NCI-H226 (cell line): ENCODE data around the gene SDC3.

Experiments used
- DNase-seq: peaks from one replicate; pipeline ENCODE4 v3.0.0-alpha.2; 2015

SDC3 gene

DNA sequence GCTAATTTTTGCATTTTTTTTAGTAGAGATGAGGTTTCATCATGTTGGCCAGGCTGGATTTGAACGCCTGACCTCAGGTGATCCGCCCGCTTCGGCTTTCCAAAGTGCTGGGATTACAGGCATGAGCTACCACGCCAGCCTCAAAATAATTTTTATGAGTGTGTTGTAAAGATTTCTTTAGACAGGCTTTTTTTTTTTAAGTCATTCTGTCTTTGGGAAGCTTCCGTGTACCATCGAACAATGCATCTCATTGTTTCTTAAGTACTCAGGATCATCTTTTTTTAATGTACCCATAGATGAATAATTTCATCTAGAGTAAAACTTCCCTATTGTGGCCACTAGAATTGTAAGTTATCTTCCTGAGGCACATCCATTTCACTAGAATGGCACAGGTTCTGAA, 19.6 kb upstream of the SDC3 start:
- no peak for DNase-seq

DNA sequence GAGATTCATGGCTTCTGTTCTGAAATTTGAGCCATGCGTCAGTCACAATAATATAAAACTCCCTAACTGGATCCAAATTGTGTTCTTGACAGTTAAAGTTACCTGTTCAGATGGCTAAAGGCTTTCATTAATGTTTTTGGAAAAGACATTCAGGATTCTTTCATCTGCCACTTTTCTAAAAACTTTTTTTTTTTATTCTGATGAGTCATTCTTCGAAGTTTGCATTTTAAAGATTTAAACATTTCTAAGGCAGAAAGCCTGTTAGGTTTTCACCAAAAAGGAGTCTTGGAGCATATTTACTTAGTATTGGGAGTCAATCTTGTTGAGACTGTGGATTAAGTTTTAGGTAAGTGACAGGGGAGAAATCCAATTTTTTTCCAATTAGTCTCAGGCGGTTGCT, 18.9 kb upstream of the SDC3 start:
- DNase-seq, result no peak

- peak; percentile 77 for DNase-seq
Observed at GRCh38 chr1:30923597-30923996, 15.0 kb upstream of the SDC3 start.

DNA sequence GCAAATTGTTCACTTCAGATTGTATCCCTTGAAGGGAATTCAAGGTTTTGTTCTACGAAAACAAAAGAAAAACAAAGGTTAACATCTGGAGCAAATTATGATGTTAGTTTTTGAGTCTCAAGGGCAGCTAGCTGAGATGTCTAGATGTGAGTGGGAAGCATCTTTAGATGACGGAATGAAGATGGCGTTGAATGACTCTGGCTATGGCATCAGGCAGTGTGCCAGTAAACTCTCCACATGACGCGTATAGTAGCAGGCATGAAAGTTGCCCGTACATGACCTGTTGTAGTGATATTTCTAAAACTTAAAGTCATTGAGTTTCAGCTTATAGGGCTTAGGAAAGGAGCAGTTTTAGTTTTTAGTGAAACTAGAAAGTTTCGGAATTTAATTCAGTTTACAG, 12.3 kb upstream of the SDC3 start:
- DNase-seq, result no peak

- peak; percentile 43 for DNase-seq
Observed at GRCh38 chr1:30919025-30919881, 10.7 kb upstream of the SDC3 start.

GRCh38 chr1:30916296-30916695, 7.7 kb upstream of the SDC3 start:
- no peak for DNase-seq

- no peak for DNase-seq
Observed at GRCh38 chr1:30915491-30916230, 7.1 kb upstream of the SDC3 start.

DNA sequence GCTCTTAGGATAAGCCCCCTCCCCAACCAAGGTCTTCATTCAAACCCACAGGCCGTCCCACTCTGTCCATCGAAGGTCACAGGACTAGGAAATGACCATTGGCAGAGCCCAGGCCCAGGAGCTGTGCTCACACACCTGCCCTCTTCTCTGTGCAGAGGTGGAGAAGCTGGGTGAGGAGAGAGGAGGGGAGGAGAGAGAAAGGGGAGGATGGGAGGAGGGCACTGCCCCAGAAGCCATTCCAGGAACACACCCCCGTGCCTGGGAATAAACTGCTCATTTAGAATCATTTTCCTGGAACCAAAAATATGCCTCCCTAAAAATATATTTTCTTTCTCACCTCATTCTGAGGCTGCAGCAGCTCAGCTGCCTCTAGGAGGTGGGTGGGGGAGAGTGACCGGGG, 6.4 kb upstream of the SDC3 start:
- DNase-seq, result no peak

DNA sequence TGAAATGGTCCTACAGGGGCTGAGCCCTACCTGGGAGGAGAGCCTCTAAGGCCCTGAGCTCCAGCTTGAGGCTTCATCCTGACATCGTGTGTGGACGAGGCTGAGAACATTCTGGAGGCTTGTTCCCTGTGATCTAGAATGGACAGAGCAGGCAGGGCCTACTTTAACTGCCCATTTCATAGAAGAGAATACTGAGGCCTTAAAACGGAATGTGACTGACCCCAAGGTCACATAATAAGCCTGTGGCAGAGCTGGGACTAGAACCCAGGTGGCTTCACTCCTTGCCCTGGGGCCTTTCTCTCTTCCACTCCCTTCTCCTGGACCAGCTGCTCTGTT, 6.0 kb upstream of the SDC3 start:
- DNase-seq, result no peak

GRCh38 chr1:30912913-30913652, 4.5 kb upstream of the SDC3 start:
- DNase-seq, result no peak

DNA sequence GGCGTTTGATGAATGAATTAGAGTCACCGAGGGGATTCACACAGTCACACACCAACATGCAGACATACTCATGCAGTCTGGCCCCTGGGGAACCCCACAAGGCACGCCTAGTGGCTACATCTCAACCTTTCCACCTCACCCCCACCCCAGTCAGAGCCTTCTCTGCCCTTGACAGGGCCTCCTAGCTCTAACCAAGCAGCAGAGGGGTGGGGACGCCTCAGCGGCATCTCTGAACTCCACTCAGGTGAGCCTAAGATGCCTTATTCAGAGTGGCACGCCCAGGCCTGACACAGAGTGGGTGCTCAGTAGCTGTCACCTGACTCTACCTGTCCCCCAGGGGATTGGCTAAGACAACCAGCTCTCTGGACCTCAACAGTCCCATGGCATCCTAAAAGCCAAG, 3.7 kb upstream of the SDC3 start:
- no peak for DNase-seq

- peak; percentile 61 for DNase-seq
Observed at GRCh38 chr1:30911059-30911954, 2.7 kb upstream of the SDC3 start.

DNA sequence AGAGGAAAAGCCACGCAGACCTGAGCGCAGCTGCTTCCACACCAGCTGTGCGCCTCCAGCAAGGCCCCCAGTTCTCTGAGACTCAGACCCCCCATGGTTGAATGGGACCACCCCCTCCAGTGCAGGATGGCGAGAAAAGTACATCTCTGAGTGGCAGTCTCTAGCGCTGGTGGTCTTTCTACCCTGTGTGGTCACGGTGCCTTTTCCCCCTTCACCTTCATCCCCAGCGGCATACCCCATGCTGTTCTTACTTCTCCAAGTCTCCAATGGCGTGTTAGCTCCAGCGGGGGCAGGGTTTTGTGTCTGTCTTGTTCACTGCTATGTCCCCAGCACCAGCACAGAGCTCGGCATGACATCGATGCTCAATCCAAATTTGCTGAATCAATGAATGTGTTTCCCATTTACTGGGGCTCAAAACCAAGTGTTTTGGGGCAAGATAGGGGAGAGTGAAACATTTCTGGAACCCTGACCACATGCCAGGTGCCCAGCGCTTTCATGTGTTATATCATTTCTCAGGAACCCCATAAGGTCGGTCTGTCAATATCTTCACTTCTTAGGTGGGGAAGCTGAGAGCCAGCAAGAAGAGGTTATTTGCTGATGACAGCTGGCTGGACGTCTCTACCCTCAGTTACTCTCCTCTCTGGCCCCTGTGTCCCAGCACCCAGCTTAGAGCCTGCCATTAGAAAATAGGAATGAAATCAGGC, 959 bp upstream of the SDC3 start:
- DNase-seq, result no peak

DNA sequence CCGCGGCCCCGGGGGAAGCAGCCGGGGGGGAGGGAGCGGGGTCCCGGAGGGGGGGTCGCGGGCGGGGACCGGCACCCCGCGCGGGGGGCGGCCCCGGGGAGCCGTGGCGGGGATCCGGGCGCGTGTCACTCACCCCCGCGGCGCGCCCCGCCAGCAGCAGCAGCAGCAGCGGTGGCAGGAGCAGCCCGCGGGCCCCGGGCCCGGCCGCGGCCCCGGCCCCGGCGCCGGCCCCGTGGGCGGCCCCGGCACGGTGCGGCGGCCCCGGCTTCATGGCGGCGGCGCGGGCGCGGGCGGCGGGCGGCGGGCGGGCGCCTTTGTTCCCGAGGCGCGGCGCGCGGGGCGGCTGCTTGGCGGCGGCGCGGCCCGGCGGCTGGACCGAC, 252 bp downstream of the SDC3 start:
- DNase-seq, result no peak

- DNase-seq, result no peak
Observed at GRCh38 chr1:30907481-30908315, 860 bp downstream of the SDC3 start.

DNA sequence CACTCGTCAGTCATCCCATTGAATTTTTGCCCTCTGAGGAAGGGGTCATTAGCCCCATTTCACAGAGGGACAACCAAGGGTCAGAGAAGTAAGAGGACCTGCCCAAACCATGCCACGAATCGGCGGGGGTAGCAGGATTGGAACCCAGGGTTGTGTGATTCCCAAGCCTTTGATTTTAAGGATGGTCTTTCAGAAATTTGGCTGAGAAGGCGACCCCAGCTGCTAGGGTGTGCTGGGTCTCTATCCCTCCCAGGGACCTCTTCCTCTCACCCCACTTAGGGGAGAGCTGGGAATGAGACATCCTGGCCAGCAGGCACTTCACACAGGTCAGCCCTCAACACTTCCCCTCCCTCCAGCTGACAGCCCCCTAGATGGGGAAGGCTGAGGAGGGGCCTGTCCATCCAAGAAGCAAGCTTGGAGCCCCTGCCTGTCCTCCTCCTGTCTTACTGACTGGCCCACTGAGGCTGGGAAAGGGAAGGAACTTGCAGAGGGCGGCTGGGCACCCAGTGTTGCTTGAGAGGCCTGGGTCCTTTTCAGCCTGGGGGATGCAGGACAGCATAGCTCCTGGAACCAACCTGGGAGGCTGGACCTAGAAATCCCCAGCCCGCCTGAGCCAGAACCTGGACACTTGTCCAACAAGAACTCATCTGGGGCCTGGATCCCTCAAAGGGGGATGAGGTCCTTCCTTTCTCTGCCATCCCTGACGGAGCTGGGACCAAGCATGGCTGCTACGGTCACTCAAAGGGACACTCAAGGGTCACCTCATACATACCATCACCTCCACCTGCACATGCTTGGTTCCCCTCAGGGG, 1.7 kb downstream of the SDC3 start:
- DNase-seq, result no peak

DNA sequence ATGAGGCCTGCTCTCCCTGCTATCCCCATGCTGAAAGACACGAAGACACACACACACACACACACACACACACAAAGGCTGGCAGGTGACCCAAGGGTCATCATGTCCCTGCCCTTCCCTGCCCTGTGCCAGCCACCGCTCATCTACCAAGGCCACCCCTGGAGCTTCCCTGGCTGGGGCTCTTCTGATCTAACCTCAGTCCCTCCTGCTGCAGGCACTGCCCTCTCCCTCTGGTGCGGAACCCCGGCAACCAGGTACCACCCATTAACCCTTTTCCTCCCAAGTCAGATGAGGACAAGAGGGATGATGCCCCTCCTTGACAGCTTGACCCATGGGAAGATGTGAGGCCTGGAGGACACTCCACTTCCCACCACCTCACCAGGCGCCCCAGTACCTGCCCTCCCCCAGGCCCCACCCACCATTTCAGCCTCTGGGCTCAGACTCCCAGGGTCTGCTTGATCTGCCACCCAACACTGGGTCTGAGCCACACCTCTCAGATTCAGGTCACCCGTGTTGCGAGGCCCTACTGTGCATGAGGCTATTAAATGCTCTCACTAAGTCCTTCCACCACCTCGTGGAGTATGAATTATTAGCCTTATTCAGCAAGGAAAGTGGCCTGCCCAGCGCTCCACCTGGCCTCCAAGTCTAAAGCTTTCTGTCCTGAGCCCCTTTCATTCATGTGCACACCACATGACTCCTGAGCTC, 2.5 kb downstream of the SDC3 start:
- no peak for DNase-seq

- no peak for DNase-seq
Observed at GRCh38 chr1:30905403-30905802, 3.2 kb downstream of the SDC3 start.

GRCh38 chr1:30904962-30905335, 3.6 kb downstream of the SDC3 start:
- no peak for DNase-seq
